Activated CD8-positive, alpha-beta memory T cell treated with anti-CD3 and anti-CD28 coated beads for 1 hour (primary cell): ENCODE measurements around the gene LMBR1.
"Not testable (repeated sequence)": the region's sequence is repeated elsewhere in the genome, so short reads cannot be mapped to it uniquely, and the experiment has no call there.

ENCODE experiments used
- DNase-seq, 2 donors: peaks; one replicate each; pipeline ENCODE4 v3.0.0-alpha.2; 2020; ENCODE audit warnings: low read depth in 1 of 2; ENCODE audit errors: extremely low read depth in 1 of 2

The LMBR1 gene

DNA sequence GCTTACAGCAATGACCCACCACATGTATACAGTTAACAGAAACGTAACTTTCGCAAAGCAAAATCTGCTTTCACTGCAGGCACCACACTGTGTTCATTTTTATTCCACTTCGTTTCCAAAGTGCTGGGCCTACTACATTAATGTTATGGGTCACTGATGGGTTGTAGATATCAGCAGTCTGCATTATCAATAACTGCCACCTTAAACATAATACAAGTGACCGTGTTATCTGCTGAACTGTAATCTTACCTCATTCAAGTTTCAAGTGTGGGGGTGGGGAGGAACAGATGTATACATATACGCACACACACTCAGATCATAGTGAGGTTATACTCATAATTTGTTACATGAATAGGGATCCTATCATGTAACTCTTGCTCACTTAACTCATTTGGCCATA lies 231.3 kb downstream of the LMBR1 start:
- DNase-seq = no peak

DNA sequence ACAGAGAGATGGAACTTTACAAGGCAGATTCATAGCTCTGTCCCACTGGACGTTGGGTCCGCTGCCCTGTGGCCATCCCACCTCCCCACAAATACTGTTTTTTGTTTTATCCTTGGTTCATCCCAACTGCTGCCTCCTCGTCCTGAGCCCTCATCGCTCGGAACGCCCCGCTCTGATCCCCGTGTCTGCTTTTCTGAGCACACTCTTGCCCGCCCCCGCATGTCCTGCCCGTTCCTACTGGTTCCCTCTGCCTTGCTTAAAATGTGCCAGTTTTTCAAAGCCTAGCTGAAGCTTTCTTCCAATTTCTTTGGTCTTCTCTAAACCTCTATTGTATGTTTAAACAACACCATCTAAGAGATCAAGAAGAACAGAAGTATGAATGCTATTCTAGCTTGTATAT lies 233.0 kb downstream of the LMBR1 start:
- no peak for DNase-seq

DNA sequence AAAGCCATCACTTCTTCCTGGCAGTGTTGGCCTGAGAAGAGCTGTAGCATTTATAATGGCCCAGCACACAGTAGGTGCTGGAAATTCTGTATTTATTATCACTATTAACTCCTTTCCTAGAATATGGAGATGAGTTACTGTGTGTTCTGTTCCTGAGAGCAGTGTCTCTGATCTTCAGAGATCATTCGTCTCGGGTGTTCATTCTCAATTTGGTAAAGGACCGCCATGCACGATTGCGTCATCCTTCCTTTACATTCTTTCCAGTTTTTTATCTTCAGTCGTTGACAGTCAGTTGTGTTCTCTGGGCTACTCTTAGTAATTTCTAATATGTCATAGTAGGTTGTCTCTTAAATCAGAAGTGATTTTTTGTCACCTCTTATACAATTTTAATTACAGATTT lies 233.8 kb downstream of the LMBR1 start:
- no peak for DNase-seq

DNA sequence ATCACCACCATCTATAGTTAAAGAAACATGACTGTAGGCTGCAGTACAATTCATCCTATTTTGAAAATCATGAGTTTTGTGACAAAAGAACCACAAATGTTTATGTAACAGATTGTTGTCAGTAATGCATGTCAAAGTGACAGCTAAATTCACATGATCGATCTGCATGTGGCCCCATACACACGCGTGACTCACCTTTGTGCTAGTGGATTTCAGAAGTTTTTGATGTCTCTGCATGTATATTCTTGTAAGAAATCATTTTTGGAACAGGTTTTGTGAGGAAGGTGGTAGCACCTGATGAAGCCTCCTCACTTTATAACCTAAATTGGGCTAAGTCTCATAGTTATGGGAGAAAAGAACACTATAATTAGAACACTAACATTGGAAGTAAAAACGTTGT lies 235.3 kb downstream of the LMBR1 start:
- DNase-seq = no peak

DNA sequence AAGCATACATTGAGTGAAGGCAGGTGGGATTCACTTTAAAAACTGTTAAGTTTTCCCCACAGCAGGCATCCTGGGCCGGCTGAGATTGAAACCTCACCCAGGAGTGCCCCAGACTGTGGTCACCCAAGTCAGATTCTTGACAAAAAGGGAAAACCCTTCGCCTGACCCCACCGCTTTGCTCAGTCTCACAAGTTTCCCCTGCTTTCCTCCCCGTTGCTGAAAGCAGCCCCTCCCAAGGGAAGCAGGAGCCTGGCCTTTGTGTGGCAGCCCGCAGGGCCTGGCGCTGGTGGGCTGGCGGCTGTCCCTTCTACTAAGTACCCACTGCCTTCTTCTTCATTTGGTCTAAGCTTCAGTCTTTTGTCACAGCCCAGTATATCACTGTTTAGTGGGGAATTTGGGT lies 236.4 kb downstream of the LMBR1 start:
- no peak for DNase-seq

DNA sequence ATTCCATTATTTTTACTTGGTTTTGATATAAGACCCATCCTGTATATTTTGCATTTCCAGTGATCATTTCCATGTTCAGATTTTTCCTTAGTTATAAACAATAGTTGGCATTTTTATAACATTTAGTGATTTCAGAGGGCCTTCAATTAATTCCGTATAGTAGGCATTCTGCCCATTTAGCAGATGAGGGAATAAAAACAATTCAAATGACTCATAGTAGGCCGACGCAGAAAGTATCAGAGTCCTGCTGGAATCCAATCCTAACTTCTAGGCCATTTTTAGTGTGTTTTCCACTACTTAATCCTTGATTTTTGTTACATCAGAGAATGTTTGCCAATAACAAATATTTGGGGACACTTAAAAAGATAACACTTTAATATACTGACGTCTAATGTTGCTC lies 237.0 kb downstream of the LMBR1 start:
- DNase-seq = no peak

DNA sequence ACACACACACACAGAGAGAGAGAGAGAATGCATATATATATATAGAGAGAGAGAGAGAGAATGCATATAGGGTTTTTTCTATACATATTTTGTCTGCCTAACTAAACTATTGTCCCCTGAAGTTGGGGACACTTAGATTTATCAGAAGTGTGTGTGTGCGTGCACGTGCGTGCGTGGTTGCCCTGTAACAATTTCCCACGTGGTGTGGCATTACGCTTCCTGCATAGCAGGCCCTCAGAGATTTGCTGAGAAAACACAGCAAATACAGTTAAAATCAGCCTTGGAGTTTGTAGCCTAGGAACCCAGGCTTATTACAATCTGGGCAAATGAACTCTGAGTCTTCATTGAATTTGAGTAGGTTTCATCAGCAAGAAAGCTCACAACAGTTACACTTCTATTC lies 237.7 kb downstream of the LMBR1 start:
- DNase-seq = no peak

DNA sequence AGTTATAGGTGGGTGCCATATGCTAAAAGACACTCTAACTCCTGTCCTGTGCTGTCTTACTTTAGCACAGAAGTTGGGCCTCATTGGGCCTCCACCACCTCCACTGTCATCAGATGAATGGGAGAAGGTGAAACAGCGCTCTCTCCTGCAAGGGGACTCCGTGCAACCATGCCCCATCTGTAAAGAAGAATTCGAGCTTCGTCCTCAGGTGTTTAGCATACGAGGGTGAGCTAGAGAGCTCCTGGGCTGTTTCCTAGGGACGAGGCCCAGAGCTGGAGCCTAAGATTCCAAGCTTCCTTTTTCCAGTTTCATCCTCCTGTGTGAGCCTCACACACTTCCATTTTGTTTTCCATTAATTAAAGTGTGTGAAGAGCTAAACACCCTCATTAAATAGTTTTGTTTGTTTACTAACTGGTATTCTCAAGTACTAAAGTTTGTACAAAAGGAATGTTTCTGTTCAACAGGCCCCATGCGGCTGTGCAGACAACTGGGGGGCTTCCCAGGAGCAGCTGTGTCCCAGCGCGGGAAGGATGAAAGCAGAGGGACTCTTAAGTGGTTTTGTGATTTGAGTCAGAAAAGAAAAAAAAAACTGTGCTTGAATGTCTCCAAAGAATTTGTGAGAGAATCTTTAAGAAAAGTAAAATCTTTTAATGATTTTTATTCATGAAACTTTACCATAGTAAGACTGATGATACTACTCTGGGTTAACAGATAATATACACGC lies 238.3 kb downstream of the LMBR1 start:
- DNase-seq = no peak

DNA sequence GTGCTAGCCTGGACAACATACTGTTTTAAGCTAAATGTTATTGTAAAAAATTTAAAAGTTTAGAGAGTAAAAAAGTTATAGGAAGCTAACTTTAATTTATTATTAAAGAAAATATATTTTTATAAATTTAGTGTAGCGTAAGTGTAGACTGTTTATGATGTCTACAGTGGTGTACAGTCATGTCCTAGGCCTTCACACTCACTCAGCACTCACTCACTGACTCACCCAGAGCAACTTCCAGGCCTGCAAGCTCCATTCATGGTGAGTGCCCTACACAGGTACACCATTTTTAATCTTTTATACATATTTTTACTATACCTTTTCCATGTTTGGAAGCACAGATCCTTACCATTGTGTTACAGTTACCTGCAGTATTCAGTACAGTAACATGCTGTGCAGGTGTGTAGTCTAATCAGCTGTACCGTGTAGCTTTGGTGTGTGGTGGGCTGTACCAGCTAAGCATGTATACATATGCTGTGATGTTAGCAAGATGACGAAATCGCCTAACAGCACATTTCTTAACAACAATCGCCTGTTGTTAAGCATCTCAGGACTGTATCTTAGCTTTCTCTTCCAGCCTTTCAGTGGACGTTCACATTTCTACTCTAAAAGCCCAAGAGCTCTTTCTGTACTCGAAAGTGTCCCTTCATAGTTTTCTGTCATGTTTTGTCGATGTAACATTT lies 240.0 kb downstream of the LMBR1 start:
- no peak for DNase-seq

DNA sequence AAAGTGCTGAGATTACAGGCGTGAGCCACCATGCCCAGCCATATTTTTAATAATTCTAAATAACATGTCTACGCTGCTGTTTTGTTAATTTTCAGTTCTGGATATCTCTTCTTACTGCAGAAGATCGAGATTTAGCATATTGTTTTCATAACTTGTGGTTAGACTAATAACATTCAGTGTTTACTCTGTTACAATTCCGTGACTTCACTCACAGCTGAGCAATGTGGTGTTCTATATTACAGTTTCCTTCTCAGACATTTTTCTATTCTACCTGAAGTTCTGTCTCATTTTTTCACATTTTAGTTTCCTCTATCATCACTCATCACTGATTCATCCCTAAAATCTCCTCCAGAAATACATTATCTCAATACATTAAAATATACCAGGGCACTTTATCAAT lies 241.5 kb downstream of the LMBR1 start:
- DNase-seq = no peak

DNA sequence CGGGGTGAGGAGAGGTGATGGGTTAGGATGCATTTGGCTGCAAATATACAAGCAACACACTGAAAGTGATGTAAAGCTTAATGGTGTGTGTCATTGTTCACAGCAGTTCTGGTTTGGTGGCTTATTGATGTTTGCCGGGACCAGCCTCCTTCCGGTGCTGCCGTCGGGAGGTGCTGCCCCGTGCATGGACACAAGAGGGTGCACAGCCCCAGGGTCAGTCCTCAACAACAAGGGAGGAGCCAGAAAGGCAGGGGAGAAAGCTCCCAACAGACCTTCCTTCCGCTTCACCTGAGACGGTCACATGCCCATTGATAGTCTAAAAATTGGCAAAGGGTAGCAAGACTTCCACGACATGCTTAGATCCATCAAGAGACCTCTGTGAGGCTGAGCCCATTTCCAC lies 242.9 kb downstream of the LMBR1 start:
- no peak for DNase-seq

DNA sequence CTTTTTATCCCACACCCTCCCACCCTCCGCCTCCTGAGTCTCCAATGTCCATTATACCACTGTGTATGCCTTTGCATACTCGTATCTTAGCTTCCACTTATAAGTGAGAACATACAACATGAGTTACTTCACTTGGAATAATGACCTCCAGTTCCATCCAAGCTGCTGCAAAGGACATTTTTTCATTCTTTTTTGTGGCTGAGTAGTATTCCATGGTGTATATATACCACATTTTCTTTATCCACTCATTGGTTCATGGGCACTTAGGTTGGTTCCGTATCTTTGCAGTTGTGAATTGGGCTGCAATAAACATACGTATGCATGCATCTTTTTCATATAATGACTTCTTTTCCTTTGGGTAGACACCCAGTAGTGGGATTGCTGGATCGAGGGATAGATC lies 245.7 kb downstream of the LMBR1 start:
- not testable (repeated sequence) for DNase-seq

DNA sequence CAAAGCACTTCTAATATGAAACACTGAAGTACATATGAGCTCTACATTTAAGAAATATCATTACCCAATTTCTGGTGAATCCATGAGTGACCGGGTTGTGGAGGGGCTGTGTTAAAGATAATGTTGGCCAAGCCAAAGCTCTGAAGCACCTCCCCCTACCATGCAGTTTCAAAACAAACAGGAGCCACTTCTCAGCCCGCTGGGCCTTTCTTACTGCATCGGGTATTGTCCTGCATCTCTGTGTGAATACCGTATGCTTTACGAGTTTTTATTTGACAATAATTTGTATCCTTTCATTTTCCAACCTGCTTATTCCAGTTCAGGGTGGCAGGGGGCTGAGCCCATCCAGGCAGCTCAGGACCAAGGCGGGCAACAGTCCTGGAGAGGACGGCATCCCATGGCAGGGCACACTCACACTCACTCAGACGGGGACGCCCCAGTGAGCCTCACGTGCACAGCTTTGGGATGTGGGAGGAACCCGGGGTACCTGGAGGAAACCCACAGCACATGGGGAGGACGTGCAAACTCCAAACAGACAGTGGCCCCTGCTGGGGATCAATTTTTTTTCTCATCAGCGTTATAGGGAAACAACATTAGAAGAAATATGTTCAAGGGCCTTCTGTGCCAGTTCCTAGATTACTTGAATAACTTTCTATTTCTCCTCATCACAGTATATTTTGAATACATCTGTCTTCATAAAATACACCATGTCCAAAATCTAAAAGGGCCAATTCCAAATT lies 250.5 kb downstream of the LMBR1 start:
- DNase-seq = no peak

DNA sequence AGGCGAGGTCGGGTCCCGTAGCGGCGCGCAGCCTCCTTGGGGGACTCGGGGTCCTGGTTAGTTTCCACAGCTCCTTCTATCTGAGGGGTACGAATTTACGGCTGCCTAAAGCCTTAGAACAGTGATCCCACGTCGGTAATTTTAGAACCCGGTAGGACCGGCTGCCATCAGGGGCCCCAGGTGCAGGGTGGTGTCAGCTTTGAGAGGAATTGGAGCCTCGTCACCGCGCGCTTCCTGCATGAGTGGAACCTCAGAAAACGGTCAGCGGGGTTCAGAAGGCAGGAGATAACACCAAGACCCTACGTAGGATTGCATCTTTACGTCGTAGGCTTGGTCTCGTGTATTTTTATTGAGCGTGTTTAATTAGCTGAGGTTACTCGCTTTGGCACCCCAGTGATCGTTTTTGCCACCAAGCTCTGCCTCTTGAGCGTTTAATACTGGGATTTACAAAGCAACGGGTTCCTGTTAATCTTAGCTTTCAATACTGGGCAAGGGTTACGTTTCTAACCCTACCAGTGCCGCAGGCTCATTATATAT lies 252.0 kb downstream of the LMBR1 start:
- DNase-seq = peak; percentile 13 to 19

DNA sequence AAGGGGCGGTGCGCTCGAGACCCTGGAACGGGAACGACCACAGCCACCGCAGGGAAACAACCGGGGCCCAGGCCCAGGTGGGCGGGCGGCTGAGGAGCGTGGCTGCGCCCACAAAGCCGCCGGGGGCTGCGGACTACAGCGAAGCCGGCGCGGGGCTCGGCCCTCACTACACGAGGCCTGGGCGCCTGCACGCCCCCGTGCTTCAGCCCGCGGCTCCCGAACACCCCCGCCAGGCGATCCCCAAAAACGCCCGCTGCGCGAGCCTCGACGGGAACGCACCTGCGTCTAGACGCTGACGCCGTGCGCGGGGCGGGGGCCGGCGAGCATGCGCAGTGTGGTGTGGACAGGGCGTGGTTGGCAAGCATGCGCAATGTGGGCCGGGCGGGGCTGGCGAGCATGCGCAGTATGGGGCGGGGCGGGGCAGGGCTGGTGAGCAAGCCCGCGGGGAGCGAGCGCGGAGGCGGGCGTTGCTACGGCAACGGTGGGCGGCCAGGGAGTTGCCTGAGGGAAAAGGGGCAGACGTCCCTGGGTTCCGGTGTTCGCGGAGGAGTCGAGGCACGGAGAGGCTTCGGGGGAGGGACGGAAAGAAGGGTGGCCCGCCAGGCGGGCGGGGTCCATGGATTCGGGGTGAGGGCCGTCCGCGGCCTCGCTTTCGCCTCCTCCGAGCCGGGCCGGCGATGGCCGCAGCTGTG lies 252.6 kb downstream of the LMBR1 start, which contains the start of gene RNF32:
Gene RNF32, plus strand, starts transcription at position 518 of the 692 bp plus-strand sequence. CDS start 3,104 bp downstream, outside the sequence.
- DNase-seq = peak; percentile 86 to 100

DNA sequence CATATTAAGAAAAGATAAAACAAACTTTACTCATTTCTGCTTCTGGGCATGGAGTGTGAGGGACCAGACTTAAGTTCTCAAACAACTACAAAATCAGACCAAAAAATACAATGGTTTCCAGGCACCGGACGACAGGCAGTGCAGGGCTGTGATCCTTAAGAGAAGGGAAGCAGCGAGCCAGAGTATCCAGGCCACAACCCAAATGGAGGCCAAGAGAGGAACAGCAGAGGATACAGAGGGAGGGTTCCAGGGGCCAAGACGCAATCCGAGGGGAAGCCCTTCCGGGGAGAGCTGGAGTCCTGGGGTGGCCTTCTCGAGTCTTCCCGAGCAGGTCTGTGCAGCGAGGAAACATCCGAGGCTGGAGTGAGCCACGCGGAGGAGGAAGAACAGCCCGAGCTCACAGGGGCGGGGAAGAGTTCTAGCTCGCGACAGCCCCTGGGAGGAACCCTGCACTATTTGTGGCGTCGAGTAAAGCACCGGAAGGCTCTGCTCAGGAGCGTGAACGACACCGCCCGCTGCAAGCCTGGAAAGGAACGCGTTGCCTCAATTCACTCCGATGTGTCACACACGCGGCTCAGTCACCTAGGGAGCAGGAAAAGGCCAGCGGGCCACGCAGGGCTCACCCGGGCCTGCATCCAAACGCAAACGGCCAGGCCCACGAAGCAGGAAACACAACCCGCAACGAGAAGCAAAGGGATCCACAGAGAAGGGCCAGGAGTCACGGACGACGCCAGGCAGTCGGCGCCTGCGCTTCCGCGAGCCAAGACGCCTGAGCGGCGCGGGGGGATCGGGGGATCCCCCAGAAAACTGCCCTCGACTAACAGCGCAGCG lies 253.3 kb downstream of the LMBR1 start:
- no peak for DNase-seq

DNA sequence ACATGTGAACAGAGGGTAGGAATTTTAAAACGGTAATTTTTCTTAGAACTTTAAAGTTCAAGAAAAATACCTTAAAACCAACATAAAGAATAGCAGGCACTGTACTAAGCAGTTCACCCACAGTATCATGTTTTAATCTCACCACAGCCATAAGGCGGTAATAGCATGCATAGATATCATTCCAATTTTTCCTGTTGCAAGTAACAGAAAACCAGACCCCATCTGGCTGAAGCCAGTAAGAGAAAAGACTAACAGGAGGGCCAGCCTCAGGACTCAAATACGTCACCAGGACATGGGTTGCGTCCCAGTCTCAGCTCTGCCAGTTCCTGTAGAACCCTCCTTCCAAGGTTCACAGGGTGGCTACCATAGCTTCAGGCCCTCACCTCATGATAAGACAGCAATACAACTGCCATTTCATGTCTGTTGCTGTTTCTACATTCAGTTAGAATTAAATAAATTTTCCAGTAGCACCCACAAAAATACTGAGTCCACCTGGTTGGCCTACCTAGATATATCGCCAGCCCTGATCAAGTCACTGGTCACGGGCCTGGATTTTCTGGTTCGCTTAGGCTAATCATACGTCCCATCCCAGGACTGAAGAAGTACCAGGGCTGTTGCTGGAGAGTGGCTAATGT lies 254.4 kb downstream of the LMBR1 start:
- DNase-seq = no peak

DNA sequence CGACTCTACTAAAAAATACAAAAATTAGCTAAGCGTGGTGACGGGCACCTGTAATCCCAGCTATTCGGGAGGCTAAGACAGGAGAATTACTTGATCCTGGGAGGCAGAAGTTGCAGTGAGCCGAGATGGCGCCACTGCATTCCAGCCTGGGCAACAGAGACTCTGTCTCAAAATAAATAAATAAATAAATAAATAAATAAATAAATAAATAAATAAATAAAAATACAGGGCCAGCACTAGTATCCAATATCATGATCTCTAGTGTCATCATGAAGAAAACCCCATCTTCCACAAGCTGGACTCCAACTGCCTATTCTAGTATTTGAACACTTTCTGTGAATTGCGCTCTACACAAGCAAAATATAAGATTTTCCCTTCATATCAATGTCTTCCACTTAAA lies 255.9 kb downstream of the LMBR1 start:
- DNase-seq = not testable (repeated sequence)

DNA sequence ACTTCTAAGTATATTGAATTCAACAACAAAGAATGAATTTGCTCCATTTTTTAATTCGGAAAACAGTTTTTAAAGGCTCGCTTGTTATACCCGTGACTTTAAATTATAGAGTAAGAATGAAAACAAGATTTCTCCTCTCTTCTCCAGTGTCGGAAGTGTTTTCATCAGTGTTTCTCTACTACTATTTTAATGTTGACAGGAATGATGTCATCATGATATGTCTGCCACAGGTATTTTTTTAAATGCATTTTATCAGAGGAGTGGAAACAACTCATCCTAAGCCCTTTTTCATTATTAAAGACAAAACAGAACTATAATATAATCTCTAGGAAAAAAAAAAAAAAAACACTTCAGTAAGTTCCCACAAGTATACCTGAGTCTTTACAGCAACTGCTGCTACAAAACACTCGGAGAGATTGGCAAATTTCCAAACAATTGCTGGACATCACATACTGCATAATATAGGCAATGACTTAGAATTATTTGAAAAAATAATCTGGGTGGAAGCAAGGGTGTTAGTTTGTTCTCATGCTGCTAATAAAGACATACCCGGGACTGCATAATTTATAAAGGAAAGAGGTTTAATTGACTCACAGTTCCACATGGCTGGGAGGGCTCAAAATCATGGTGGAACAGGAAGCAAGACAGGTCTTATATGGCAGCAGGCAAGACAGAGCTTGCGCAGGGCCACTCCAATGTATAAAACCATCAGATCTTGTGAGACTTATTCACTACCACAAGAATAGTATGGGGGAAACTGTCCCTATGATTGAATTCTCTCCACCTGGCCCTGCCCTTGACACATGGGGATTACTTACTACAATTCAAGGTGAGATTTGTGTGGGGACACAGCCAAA lies 257.2 kb downstream of the LMBR1 start:
- DNase-seq = no peak
